ENCODE data around the gene B3GNT4.

GRCh38 chr12:122185079-122185478 is 18.4 kb upstream of the B3GNT4 start:
- no peak for TF ChIP-seq POLR2A (IDR thresholded peaks at IDR 0.05)
- no peak for TF ChIP-seq POLR2AphosphoS5 (IDR thresholded peaks at IDR 0.05)

Data from breast epithelium (tissue), 3 donors.